ENCODE measurements around the gene SGIP1. TPM values are rescaled to one million over a fixed set of nuclear protein-coding genes. Genes with fewer than 3 reads are reported as not detected.

The SGIP1 gene
- total and polyA plus RNA-seq, 2 of the 8 experiments (the other 6 are each of a cell fraction or from before 2014, with no cell fraction given): 1.4 to 2.1 TPM

- no peak for TF ChIP-seq RAD21 (IDR thresholded peaks at IDR 0.05 in 1 of 2, conservative IDR thresholded peaks at IDR 0.05 in 1 of 2; ENCODE audit: low read depth in 2 of 2, low read length in 2 of 2)
Measured at GRCh38 chr1:66506393-66506687, 27.6 kb upstream of the SGIP1 start (continued).

DNA sequence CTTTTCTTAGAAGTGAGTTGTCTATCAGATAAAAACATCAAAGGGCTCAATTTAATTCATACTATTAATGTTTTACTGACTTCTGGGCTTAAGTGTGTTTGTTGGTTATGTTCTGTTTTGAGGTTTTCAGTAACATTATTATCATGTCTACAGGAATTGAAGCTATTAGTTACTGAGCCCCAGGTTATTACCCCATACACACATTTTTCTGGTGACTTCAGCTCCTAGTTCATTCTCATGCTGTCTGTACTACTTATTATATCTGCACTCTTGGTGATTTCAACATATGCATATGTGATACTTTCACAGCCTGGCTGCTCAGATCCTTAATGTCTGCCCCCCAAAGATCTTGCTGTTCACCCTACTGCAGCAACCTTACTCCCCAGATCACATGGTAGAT lies 27.0 kb upstream of the SGIP1 start:
- no peak overlapping the region for H3K9ac ChIP-seq (replicated peaks in 1 of 4; ENCODE audit: extremely low read depth in 1 of 4, low read depth in 3 of 4, low read length in 3 of 4)
- H3K79me2 ChIP-seq (ENCODE audit: control insufficient read depth in 1 of 2, insufficient read depth in 2 of 2, low read length in 2 of 2): no peaks in the 10 kb centered on the region
- H2BK15ac ChIP-seq (ENCODE audit: low read length): no peak overlapping the region
- H3K9me3 ChIP-seq (ENCODE audit: insufficient read depth in 2 of 2, low read depth in 1 of 2, low read length in 1 of 2): no peaks in the 10 kb centered on the region; a peak in 1 of 4 replicates
- no peaks in the 10 kb centered on the region for H3K4me1 ChIP-seq (replicated peaks in 1 of 4; ENCODE audit: control insufficient read depth in 3 of 4, insufficient read depth in 4 of 4, low read length in 3 of 4)
- no peak overlapping the region for H2BK20ac ChIP-seq (ENCODE audit: low read length)
- H2BK5ac ChIP-seq (ENCODE audit: low read depth, low read length): no peak overlapping the region
- no peak overlapping the region for H3K4ac ChIP-seq (replicated peaks; ENCODE audit: insufficient read length, low read depth, low read length)
- H2AFZ ChIP-seq (ENCODE audit: low read length): no peak overlapping the region
- H3K18ac ChIP-seq (ENCODE audit: extremely low read depth, low read length): no peak overlapping the region
- no peak overlapping the region for H4K8ac ChIP-seq (ENCODE audit: extremely low read depth, insufficient read depth, low read length)
- FAIRE-seq (no peak), DNase-seq (ENCODE audit: low read depth in 1 of 2, low spot score in 2 of 2) (no peak)
- ChIA-PET CTCF (ENCODE audit: partially characterized antibody) (interaction anchor here (0.8 to 5.4 kb wide), 9 partner anchors 8 to 252 kb away, joined by 3 to 53 read pairs (median 5); no protein-coding TSS in a partner anchor), POLR2A (ENCODE audit: partially characterized antibody) (no interaction called here)
- no peak overlapping the region for H2BK120ac ChIP-seq (replicated peaks; ENCODE audit: low read depth, low read length)
- H3K36me3 ChIP-seq (ENCODE audit: control insufficient read depth in 2 of 4, insufficient read depth in 4 of 4, low read length in 3 of 4): no peaks in the 10 kb centered on the region
- no peaks in the 10 kb centered on the region for H3K79me1 ChIP-seq (ENCODE audit: low read depth, low read length)
- TF ChIP-seq CEBPB (IDR thresholded peaks at IDR 0.05; ENCODE audit: low read depth, low read length) (no peak), JUND (IDR thresholded peaks at IDR 0.05; ENCODE audit: low read length) (no peak), TEAD4 (IDR thresholded peaks at IDR 0.05; ENCODE audit: low read depth, low read length) (no peak), TCF12 (IDR thresholded peaks at IDR 0.05; ENCODE audit: low read depth, low read length) (no peak), CBX8 (IDR thresholded peaks at IDR 0.05; ENCODE audit: borderline replicate concordance, low read depth, low read length) (no peak), MAX (IDR thresholded peaks at IDR 0.05) (no peak), GABPA (IDR thresholded peaks at IDR 0.05; ENCODE audit: borderline replicate concordance, insufficient read depth, low read length) (no peak), TAF7 (optimal IDR thresholded peaks at IDR 0.05; ENCODE audit: borderline replicate concordance, low read depth, low read length) (no peak), JUN (IDR thresholded peaks at IDR 0.05; ENCODE audit: low read depth, low read length) (no peak)
- H4K91ac ChIP-seq (replicated peaks; ENCODE audit: insufficient read length, low read length): no peak overlapping the region
- no peak overlapping the region for H2AK5ac ChIP-seq (ENCODE audit: low read depth, low read length)
- H3K23me2 ChIP-seq (ENCODE audit: low read depth, low read length): no peaks in the 10 kb centered on the region
- H3K27me3 ChIP-seq (replicated peaks in 1 of 4; ENCODE audit: control insufficient read depth in 3 of 4, extremely low read depth in 1 of 4, insufficient read depth in 3 of 4, low read length in 3 of 4): no peaks in the 10 kb centered on the region
- no peak overlapping the region for H3K14ac ChIP-seq (ENCODE audit: insufficient read length)
- no peak overlapping the region for H3K4me2 ChIP-seq (ENCODE audit: insufficient read depth in 1 of 2, low read depth in 2 of 2, low read length in 2 of 2)
- no peak overlapping the region for H2BK12ac ChIP-seq (ENCODE audit: low read depth, low read length)
- H3K56ac ChIP-seq (replicated peaks; ENCODE audit: insufficient read length, low read depth, low read length): no peak overlapping the region
- no peak overlapping the region for H3K23ac ChIP-seq (ENCODE audit: insufficient read length)
- no peak overlapping the region for H3K27ac ChIP-seq (ENCODE audit: low read depth, low read length)
- no peak overlapping the region for H3K4me3 ChIP-seq (ENCODE audit: extremely low read depth in 1 of 4, insufficient read depth in 2 of 4, low read depth in 3 of 4, low read length in 4 of 4)
- no peaks in the 10 kb centered on the region for H4K20me1 ChIP-seq (replicated peaks in 1 of 2; ENCODE audit: control insufficient read depth in 1 of 2, insufficient read depth in 2 of 2, low read length in 2 of 2)
- H4K5ac ChIP-seq (ENCODE audit: insufficient read length, low read depth, low read length): no peak overlapping the region
